Neutrophil (primary cell): Measurements from ENCODE around the gene MSMP.

Experiments
- H3K27ac ChIP-seq: fragments of 200-600 bp; sonication (generic); 2 replicates; pipeline ENCODE4 v1.5.1; 2016; ENCODE audit warnings: mild to moderate bottlenecking, moderate library complexity
- H3K27me3 ChIP-seq: fragments of 200-600 bp; sonication (generic); 2 replicates; pipeline ENCODE4 v1.6.0; 2016; ENCODE audit warnings: mild to moderate bottlenecking
- H3K36me3 ChIP-seq: fragments of 200-600 bp; sonication (generic); 2 replicates; pipeline ENCODE4 v1.5.1; 2017
- H3K4me1 ChIP-seq, 2 experiments: fragments of 200-600 bp in 1 of 2; sonication (generic) in 1 of 2; 1 replicate in 1 of 2; 2 replicates in 1 of 2; pipeline versions ENCODE4 v1.5.1 to v1.6.1; 2013 to 2016; ENCODE audit warnings: low read depth in 1 of 2, low read length in 1 of 2, mild to moderate bottlenecking in 1 of 2, moderate library complexity in 1 of 2; ENCODE audit not compliant: control insufficient read depth in 1 of 2, insufficient read depth in 1 of 2
- H3K4me3 ChIP-seq, 2 experiments: fragments of 200-600 bp in 1 of 2; sonication (generic) in 1 of 2; 1 replicate in 1 of 2; 2 replicates in 1 of 2; pipeline ENCODE4 v1.5.1; 2013 to 2016; ENCODE audit warnings: low read depth in 1 of 2, low read length in 1 of 2, mild to moderate bottlenecking in 1 of 2, moderate library complexity in 1 of 2
- H3K9me3 ChIP-seq: fragments of 200-600 bp; sonication (generic); 2 replicates; pipeline ENCODE4 v1.5.1; 2016
- CTCF ChIP-seq: fragments of 200-600 bp; sonication (generic); IDR thresholded peaks from 2 replicates; pipeline ENCODE4 v1.5.1; 2016; ENCODE audit warnings: antibody characterized with exemption

MSMP gene

GRCh38 chr9:35736201-35736633 lies 17.9 kb downstream of the MSMP start:
- Histone ChIP-seq H3K4me1 (peaks cover 19 to 23% of the 10 kb centered on the region in 2 experiments), H3K9me3 (no peaks in the 10 kb centered on the region), H3K4me3 (no peak overlapping the region), H3K27ac (peak overlapping the region; percentile 37), H3K27me3 (no peaks in the 10 kb centered on the region), H3K36me3 (peaks cover 59% of the 10 kb centered on the region)
- TF ChIP-seq CTCF, result peak; percentile 82

- Histone ChIP-seq H3K27ac (peak overlapping the region; percentile 21), H3K4me3 (no peak overlapping the region), H3K36me3 (peaks cover 43% of the 10 kb centered on the region)
Observed at GRCh38 chr9:35734096-35734495, 20.0 kb downstream of the MSMP start.

GRCh38 chr9:35732800-35733541 lies 21.1 kb downstream of the MSMP start:
- Histone ChIP-seq H3K27me3 (no peaks in the 10 kb centered on the region), H3K36me3 (peaks cover 42% of the 10 kb centered on the region), H3K4me3 (peak overlapping the region; percentile 93 to 94), H3K9me3 (no peaks in the 10 kb centered on the region), H3K27ac (peak overlapping the region; percentile 99), H3K4me1 (peaks cover 44 to 50% of the 10 kb centered on the region in 2 experiments)
- no peak for TF ChIP-seq CTCF

More at GRCh38 chr9:35734096-35734495, 20.0 kb downstream of the MSMP start:
- Histone ChIP-seq H3K9me3 (no peaks in the 10 kb centered on the region), H3K27me3 (no peaks in the 10 kb centered on the region), H3K4me1 (peaks cover 33 to 38% of the 10 kb centered on the region in 2 experiments)
- TF ChIP-seq CTCF, result no peak

GRCh38 chr9:35732185-35732799 lies 21.8 kb downstream of the MSMP start, which contains the start of the genes CREB3 and TLN1:
Gene CREB3, plus strand, starts transcription at chr9:35732666. Its CDS starts 107 bp downstream, at chr9:35732773.
Gene TLN1, minus strand, starts transcription at chr9:35732195. Its CDS starts 6,501 bp downstream, at chr9:35725694.
- TF ChIP-seq CTCF, result peak; percentile 25
- peak within 1 kb of the TSS; percentile 99 for H3K27ac ChIP-seq
- H3K4me1 ChIP-seq, result peaks cover 51 to 56% of the 10 kb centered on the region in 2 experiments
- H3K27me3 ChIP-seq, result no peaks in the 10 kb centered on the region
- peaks cover 42% of the 10 kb centered on the region for H3K36me3 ChIP-seq
- H3K9me3 ChIP-seq, result no peaks in the 10 kb centered on the region
- peak within 1 kb of the TSS; percentile 93 to 94 for H3K4me3 ChIP-seq

GRCh38 chr9:35731415-35732184 lies 22.5 kb downstream of the MSMP start:
- Histone ChIP-seq H3K4me1 (peaks cover 57 to 63% of the 10 kb centered on the region in 2 experiments), H3K9me3 (no peaks in the 10 kb centered on the region), H3K27ac (peak overlapping the region; percentile 99), H3K4me3 (peak overlapping the region; percentile 93 to 94), H3K36me3 (peaks cover 41% of the 10 kb centered on the region), H3K27me3 (no peaks in the 10 kb centered on the region)
- no peak for TF ChIP-seq CTCF
